Lower lobe of right lung (tissue), 2 donors: ENCODE results near the gene BACH2. TPM values are rescaled to one million over a fixed set of nuclear protein-coding genes. Genes with fewer than 3 reads are reported as not detected.

Experiments
- ATAC-seq, 2 donors: fragments of 200-7000 bp; cut with Tn5 transposase; one replicate each; pipeline ENCODE4 v1.9.1; 2020 to 2022; ENCODE audit warnings: mild to moderate bottlenecking in 2 of 2, moderate library complexity in 2 of 2
- DNase-seq: peaks from one replicate; pipeline ENCODE4 v3.0.0-alpha.2; 2020
- H3K27ac ChIP-seq: fragments of 200-600 bp; one replicate; pipeline ENCODE4 v1.8.0; 2022
- H3K27me3 ChIP-seq: fragments of 200-600 bp; one replicate; pipeline ENCODE4 v1.8.0; 2022; ENCODE audit warnings: low read depth
- H3K36me3 ChIP-seq: fragments of 200-600 bp; one replicate; pipeline ENCODE4 v1.8.0; 2022; ENCODE audit warnings: mild to moderate bottlenecking
- H3K4me1 ChIP-seq: fragments of 200-600 bp; one replicate; pipeline ENCODE4 v1.8.0; 2022
- H3K4me3 ChIP-seq: fragments of 200-600 bp; one replicate; pipeline ENCODE4 v1.8.0; 2022; ENCODE audit warnings: mild to moderate bottlenecking
- H3K9me3 ChIP-seq: fragments of 200-600 bp; one replicate; pipeline ENCODE4 v1.8.0; 2022
- CTCF ChIP-seq: fragments of 200-600 bp; IDR thresholded peaks from one replicate; pipeline ENCODE4 v1.8.0; 2022; ENCODE audit warnings: antibody characterized with exemption, mild to moderate bottlenecking
- intact Hi-C: fragments of 100-400 bp; cut with DNase I; formaldehyde crosslinking; loops from one replicate; pipeline ENCODE4 v1.11.0; 2022
- total RNA-seq: library from RNA; stranded (reverse); fragmentation: NEBNext Ultra II Directional; extraction: Animal tissue kit (Norgen Biotek cat#: 25700); gene quantifications from one replicate; pipeline ENCODE4 v1.2.1, GENCODE V29; 2021
- donor health status: DM: no; HTN: yes; CAD: no; lungs with severe emphysema.

Gene BACH2
- total RNA-seq, 1 donor from 2014 or later, result 6.3 TPM

GRCh38 chr6:90028995-90029635, 267.5 kb downstream of the BACH2 start:
- H3K27ac ChIP-seq, result no peak overlapping the region
- no peak for ATAC-seq
- no peak for TF ChIP-seq CTCF

GRCh38 chr6:90028066-90028778, 268.4 kb downstream of the BACH2 start:
- Histone ChIP-seq H3K9me3 (no peaks in the 10 kb centered on the region), H3K27ac (no peak overlapping the region), H3K4me1 (no peaks in the 10 kb centered on the region), H3K27me3 (no peaks in the 10 kb centered on the region), H3K4me3 (no peak overlapping the region), H3K36me3 (no peaks in the 10 kb centered on the region)
- intact Hi-C loops, result no loop called here
- ATAC-seq (no peak), DNase-seq (no peak)
- no peak for TF ChIP-seq CTCF

More at GRCh38 chr6:90028995-90029635, 267.5 kb downstream of the BACH2 start:
- Histone ChIP-seq H3K4me1 (no peaks in the 10 kb centered on the region), H3K4me3 (no peak overlapping the region), H3K9me3 (no peaks in the 10 kb centered on the region), H3K36me3 (no peaks in the 10 kb centered on the region), H3K27me3 (no peaks in the 10 kb centered on the region)
- intact Hi-C loops, result no loop called here
- no peak for DNase-seq

- ATAC-seq, result no peak
- no peak for DNase-seq
- intact Hi-C loops, result no loop called here
- Histone ChIP-seq H3K4me1 (no peaks in the 10 kb centered on the region), H3K9me3 (no peaks in the 10 kb centered on the region), H3K27me3 (no peaks in the 10 kb centered on the region), H3K27ac (no peak overlapping the region), H3K36me3 (no peaks in the 10 kb centered on the region), H3K4me3 (no peak overlapping the region)
- TF ChIP-seq CTCF, result no peak
These were observed 270.4 kb downstream of the BACH2 start for GRCh38 chr6:90026216-90026615.

- no peak for DNase-seq
- no peak for ATAC-seq
- no peak overlapping the region for H3K27ac ChIP-seq
These were observed 271.1 kb downstream of the BACH2 start for GRCh38 chr6:90025523-90026061.

GRCh38 chr6:90024633-90025032, 272.0 kb downstream of the BACH2 start:
- ATAC-seq (no peak), DNase-seq (no peak)
- no peak for TF ChIP-seq CTCF
- Histone ChIP-seq H3K4me1 (no peaks in the 10 kb centered on the region), H3K4me3 (no peak overlapping the region), H3K27me3 (no peaks in the 10 kb centered on the region), H3K36me3 (no peaks in the 10 kb centered on the region), H3K9me3 (no peaks in the 10 kb centered on the region), H3K27ac (no peak overlapping the region)
- intact Hi-C loops, result no loop called here

More at GRCh38 chr6:90025523-90026061, 271.1 kb downstream of the BACH2 start:
- Histone ChIP-seq H3K4me3 (no peak overlapping the region), H3K4me1 (no peaks in the 10 kb centered on the region), H3K9me3 (no peaks in the 10 kb centered on the region), H3K27me3 (no peaks in the 10 kb centered on the region), H3K36me3 (no peaks in the 10 kb centered on the region)
- no peak for TF ChIP-seq CTCF
- intact Hi-C loops, result no loop called here
